KOPT-K1 (cell line): Measurements from ENCODE around the gene UIMC1.
"Not testable (repeated sequence)": the region's sequence is repeated elsewhere in the genome, so short reads cannot be mapped to it uniquely, and the experiment has no call there.

Experiments used
- H3K27ac ChIP-seq: fragments of 200-600 bp; sonication (generic); 2 replicates; pipeline ENCODE4 v1.5.1; 2016; ENCODE audit warnings: antibody characterized with exemption, mild to moderate bottlenecking, low read depth, low read length; ENCODE audit not compliant: poor library complexity, severe bottlenecking
- H3K36me3 ChIP-seq: fragments of 200-600 bp; sonication (generic); 2 replicates; pipeline ENCODE4 v1.5.1; 2017; ENCODE audit warnings: antibody characterized with exemption, mild to moderate bottlenecking, low read length, moderate library complexity; ENCODE audit not compliant: insufficient read depth
- H3K9me3 ChIP-seq: fragments of 200-600 bp; sonication (generic); 2 replicates; pipeline ENCODE4 v1.5.1; 2017; ENCODE audit warnings: antibody characterized with exemption, low read length, mild to moderate bottlenecking; ENCODE audit not compliant: insufficient read depth, poor library complexity, severe bottlenecking

Gene UIMC1

DNA sequence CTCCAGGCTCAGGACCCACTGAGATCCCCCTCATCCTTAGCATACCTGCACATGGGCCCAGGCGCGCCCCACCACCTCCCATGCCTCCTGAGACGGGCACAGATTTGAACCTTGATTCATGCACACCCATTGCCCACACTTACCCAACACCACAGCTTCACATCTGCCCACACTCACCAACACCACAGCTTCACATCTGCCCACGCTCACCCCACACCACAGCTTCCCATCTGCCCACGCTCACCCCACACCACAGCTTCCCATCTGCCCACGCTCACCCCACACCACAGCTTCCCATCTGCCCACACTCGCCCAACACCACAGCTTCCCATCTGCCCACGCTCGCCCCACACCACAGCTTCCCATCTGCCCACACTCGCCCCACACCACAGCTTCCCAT, 135.9 kb downstream of the UIMC1 start:
- not testable (repeated sequence) for H3K36me3 ChIP-seq, H3K9me3 ChIP-seq, H3K27ac ChIP-seq

DNA sequence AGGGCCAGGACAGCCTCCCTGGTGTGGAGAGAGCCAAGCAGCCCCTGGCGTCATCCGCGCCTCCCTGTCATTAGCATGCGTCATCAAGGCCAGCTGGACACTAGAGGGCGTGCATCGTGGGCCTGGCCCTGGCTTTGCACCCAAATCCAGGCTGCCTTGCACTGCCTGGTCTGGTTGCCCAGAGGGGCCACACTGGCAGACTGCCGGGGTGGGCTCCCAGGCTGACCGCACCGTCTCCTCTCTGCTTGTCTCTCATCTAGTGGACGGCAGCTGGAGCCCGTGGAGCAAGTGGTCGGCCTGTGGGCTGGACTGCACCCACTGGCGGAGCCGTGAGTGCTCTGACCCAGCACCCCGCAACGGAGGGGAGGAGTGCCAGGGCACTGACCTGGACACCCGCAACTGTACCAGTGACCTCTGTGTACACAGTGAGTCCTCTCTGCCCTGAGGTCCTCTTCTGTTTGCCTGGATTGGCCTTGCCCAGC, 136.4 kb downstream of the UIMC1 start:
- peaks cover 4% of the 10 kb centered on the region for H3K9me3 ChIP-seq
- H3K36me3 ChIP-seq: no peaks in the 10 kb centered on the region
- H3K27ac ChIP-seq: no peak overlapping the region

DNA sequence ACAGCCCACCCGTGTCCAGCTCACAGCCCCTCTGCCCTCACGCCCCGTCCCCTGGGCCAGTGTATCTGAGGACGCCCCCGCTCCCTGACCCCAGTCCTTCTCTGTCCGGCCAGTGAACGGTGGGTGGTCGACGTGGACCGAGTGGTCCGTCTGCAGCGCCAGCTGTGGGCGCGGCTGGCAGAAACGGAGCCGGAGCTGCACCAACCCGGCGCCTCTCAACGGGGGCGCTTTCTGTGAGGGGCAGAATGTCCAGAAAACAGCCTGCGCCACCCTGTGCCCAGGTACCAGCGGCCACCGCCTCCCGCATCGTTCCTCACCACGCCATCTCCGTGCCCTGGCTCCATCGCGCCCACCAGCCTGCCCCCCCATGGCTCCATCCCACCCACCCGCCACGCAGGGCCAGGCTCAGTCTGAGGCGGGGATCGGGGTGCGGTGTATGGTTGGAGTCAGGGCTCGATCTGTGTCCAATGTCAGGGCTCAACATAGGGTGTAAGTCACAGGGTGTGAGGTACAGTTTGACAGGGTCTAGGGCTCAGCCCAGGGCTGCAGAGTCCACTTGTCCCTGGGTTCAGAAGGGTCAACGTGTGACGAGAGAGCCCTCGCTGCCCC, 137.0 kb downstream of the UIMC1 start:
- no peaks in the 10 kb centered on the region for H3K36me3 ChIP-seq

DNA sequence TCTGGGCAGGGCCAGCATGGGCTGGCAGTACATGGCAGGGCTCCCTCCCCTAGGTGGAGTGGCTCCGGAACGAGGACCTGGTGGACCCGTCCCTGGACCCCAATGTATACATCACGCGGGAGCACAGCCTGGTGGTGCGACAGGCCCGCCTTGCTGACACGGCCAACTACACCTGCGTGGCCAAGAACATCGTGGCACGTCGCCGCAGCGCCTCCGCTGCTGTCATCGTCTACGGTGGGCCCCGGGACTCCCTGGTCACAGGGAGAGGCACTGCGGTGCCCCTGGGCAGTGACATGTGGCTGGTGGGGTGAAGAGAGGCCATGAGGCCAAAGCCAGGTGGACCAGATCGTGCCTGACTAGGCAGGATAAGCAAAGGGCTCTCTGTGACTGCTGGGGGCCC, 137.8 kb downstream of the UIMC1 start:
- Histone ChIP-seq H3K36me3 (no peaks in the 10 kb centered on the region), H3K9me3 (peaks cover 4% of the 10 kb centered on the region), H3K27ac (no peak overlapping the region)

More for the DNA sequence above, 137.0 kb downstream of the UIMC1 start:
- H3K9me3 ChIP-seq: peaks cover 4% of the 10 kb centered on the region
- no peak overlapping the region for H3K27ac ChIP-seq

DNA sequence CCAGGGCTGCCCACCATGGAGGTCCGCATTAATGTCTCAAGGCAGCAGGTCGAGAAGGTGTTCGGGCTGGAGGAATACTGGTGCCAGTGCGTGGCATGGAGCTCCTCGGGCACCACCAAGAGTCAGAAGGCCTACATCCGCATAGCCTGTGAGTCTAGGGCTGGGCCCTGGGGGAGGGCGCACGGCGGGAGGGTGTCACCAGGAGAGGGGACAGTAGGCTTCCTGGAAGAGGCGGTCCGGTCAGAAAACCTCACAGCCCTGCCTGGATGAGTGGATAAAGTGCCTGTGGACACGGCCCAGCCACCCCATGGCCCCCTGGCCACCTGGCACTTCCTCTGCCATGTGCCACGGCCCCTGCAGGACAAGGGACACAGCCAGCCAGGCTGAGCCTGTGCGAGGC, 138.5 kb downstream of the UIMC1 start:
- no peak overlapping the region for H3K27ac ChIP-seq
- H3K9me3 ChIP-seq: peaks cover 3% of the 10 kb centered on the region
- H3K36me3 ChIP-seq: no peaks in the 10 kb centered on the region

DNA sequence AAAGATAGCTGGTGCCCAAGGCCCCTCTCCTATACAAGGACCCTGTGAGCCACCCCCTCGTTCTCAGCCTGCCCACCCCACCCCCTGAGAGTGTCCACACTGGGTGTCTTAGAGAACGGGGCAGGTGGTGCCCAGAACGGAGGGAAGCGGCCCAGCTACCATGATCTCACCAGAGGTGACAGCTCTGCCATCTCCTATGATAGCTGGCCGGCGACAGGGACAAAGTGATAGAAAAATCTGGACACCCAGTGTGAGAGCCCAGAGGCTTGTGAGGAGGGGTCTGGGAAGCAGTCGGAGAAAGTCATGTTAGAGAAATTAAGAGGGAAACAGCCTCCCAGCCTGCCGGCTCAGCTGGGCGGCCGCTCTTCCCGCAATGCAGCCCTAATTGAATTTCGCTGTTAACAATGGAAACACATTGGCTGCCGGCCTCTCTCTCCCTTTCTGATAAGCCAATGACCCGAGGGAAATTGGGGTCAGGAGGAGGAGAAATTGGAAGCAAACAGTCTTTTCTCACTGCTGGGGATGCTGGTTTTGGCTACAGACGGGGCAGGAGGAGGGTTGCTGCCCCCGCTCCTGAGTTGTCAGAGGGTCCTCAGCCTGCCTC, 139.8 kb downstream of the UIMC1 start:
- Histone ChIP-seq H3K27ac (no peak overlapping the region), H3K9me3 (no peaks in the 10 kb centered on the region), H3K36me3 (no peaks in the 10 kb centered on the region)

DNA sequence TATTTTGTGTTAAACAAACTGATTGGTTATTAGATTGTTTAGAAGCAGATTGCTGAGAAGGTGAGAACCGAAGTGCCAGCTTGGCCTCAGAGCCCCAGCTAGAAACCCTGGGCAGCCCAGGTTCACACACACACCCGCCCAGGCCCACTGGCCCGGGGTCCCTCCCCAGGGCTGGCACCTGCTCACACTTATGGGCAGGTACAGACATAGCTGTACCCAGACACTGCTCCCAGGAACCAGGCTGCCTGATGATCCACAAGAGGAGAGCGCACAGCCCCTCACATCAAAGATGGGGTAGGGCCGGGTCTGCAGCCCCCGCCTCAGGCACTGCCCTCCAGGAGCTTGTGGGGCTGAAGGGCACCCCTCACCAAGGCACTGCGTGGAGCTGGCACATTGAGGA, 140.6 kb downstream of the UIMC1 start:
- no peak overlapping the region for H3K27ac ChIP-seq
- no peaks in the 10 kb centered on the region for H3K9me3 ChIP-seq
- H3K36me3 ChIP-seq: no peaks in the 10 kb centered on the region

DNA sequence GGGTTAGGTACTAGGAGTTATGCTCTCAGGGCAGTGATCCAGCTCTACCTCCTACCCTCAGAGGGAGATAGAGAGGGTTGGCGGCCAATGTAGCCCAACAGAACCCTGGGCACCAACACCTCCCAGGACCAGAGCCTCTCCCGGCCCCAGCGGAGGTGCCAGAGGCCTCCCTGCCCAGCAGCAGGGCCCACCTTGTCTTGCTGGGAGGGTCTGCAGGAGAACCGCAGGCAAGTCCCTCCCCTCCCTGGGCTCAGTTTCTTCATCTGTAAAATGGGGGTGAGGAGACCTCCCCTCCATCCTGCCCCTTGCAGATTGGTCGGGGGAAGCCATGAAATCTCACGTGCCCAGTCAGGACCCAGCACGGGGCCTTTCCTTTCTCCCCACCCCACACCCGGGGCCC, 141.8 kb downstream of the UIMC1 start:
- Histone ChIP-seq H3K36me3 (no peaks in the 10 kb centered on the region), H3K9me3 (no peaks in the 10 kb centered on the region), H3K27ac (no peak overlapping the region)

DNA sequence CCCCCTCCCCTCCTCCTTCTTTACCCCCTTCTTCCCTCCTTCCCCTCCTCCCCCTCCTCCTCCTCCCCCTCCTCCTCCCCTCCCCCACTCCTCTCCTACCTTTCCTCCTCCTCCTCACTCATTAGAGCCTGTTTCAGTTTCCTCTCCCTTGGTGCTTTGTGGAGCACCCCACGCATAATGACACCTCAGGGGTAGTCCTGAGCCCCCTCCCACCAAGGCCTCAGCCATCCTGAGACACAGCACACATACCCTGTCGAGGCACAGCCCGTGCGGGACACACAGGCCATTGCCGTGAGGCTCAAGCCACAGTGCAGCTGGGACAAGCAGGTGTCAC, 142.8 kb downstream of the UIMC1 start:
- H3K36me3 ChIP-seq: no peaks in the 10 kb centered on the region
- no peaks in the 10 kb centered on the region for H3K9me3 ChIP-seq
- H3K27ac ChIP-seq: no peak overlapping the region

DNA sequence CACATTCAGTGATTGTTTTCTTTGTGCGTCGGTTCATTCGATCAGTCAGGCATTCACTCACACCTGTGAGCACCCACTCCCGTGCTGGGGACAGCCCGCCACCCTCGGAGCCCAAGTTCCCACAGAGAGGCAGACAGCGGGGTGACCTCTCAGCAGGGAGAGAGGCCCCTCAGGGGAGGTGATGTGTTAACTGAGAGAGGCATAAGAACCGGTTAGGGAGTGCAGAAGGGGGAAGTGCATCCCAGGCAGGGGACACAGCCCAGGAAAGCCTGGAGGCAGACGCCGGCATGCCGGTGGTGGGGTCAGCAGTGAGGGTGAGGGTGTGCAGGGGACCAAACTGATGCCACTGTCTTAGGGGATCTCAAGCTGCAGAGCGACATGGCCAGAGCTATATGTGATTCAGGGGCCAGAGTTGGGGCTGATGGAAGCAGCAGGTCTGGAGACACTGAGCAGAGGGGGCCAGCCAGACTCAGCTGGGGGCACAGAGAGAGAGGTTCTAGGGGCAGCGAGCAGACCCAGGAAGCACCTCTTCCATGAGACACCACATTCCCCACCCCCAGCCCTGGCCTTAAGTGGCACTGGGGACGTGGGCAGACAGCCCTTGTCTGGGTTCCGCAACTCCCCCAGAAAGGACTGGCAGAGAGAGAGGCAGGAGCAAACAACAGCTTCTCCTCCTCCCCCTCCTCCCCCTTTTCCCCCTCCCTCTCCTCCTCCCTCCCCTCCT, 143.4 kb downstream of the UIMC1 start:
- Histone ChIP-seq H3K36me3 (no peaks in the 10 kb centered on the region), H3K9me3 (no peaks in the 10 kb centered on the region), H3K27ac (no peak overlapping the region)

DNA sequence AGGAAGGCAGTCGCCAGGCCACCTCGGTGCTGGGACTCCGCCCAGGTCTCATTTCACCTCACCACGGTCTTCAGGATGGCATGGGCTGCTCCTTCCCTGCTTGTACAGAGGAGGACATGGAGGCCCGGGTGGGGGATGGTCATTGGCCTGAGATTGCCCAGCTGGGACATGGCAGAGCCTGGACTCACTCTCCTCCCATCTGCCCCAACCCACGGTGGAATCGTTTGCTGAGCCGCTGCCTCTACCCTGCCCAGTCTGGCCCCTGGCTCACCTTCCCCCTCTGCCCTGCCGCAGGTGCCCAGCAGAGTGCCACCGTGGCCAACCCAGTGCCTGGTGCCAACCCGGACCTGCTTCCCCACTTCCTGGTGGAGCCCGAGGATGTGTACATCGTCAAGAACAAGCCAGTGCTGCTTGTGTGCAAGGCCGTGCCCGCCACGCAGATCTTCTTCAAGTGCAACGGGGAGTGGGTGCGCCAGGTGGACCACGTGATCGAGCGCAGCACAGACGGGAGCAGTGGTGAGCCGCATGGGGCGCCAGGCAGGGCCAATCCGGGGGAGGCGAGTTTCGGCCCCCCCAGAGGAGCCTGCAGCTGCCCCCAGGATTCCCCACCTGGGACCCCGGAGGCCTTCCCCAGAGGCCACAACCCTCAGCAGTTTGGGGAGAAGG, 144.1 kb downstream of the UIMC1 start:
- no peak overlapping the region for H3K27ac ChIP-seq
- no peaks in the 10 kb centered on the region for H3K9me3 ChIP-seq
- H3K36me3 ChIP-seq: no peaks in the 10 kb centered on the region

DNA sequence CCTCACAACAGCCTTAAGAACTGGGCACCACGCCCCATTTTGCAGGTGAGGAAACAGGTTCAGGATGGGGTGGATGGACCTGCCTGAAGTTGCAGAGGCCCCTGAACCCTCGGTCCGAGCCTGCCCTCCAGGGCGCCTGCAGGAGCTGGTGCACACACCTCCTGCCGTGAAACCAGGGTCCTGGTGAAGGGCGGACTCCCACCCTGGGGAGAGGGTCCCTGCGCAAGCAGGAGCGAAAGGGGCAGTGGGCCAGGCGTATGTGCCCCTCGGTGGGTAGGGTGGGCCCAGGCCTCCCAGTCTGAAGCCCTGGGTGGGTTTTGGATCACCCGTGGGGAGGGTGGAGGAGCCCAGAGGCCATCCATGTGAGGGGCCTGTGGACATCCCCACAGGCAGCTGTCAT, 145.3 kb downstream of the UIMC1 start:
- H3K27ac ChIP-seq: no peak overlapping the region
- no peaks in the 10 kb centered on the region for H3K36me3 ChIP-seq
- H3K9me3 ChIP-seq: no peaks in the 10 kb centered on the region

DNA sequence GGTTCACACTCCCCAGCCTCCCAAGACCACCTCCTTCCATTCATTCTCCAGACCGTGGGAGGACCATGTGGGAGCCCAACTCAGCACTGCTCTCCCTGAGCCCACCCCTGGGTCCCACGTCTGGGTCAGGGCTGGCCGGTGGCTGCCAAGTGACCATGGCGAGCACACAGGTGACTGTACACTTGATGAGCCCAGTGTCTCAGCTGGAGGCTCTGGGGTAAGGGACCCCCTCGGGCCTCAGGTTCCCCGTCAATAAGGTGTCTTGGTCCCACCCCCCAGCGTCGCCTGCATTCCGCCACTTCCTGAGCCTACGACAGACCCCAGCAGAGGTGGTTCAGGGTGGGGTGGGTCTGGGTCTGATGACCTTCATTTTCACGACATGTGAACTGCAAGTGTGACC, 146.2 kb downstream of the UIMC1 start:
- no peak overlapping the region for H3K27ac ChIP-seq
- no peaks in the 10 kb centered on the region for H3K9me3 ChIP-seq

DNA sequence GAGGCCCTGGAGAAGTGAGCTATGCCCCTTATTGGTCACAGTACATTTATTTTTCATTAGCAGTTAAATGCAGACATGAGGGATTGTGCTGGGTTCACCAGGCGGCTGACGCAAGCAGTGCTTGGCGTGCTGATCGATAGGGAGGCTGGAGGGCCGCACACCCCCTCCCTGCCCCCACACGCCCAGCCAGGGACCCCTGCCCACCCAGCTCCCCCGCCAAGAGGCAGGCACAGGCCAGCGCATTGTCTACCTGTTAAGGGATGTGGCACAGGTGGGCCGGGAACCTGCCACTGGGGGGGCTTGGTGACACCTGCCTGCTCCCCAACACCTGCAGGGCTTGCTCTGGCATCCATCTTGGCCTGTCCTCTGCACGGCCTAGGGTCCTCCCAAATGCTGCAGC, 146.7 kb downstream of the UIMC1 start:
- Histone ChIP-seq H3K36me3 (no peaks in the 10 kb centered on the region), H3K9me3 (no peaks in the 10 kb centered on the region), H3K27ac (no peak overlapping the region)

More for the DNA sequence above, 146.2 kb downstream of the UIMC1 start:
- H3K36me3 ChIP-seq: no peaks in the 10 kb centered on the region

DNA sequence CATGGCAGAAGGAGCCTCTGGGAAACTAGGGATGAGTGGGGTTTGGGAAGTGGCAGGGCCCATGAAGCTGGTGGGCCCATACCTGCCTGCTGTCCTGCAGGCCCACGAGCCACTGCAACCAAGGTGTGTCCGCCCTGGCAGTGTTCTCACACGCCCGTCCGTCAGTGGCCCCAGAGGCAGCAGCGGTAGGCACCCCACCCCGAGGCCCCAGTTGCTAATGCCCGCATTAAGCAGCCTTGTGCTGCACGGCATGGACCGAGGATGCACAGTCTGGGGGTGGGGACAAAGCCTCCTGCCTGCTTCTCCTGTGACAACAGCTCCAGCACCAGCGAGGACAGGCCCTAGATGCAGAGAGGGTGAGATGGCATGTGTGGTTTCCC, 148.7 kb downstream of the UIMC1 start:
- no peak overlapping the region for H3K27ac ChIP-seq
- no peaks in the 10 kb centered on the region for H3K9me3 ChIP-seq
- H3K36me3 ChIP-seq: no peaks in the 10 kb centered on the region
